Measurements from ENCODE around the gene PRPF38A. TPM values are rescaled to one million over a fixed set of nuclear protein-coding genes. Genes with fewer than 3 reads are reported as not detected.

PRPF38A gene
- total and polyA plus RNA-seq, 7 donors, result 7.1 to 25.6 (median 16.2) TPM

GRCh38 chr1:52460694-52461093 is 56.3 kb downstream of the PRPF38A start:
- Histone ChIP-seq H3K27me3 (ENCODE audit: insufficient read depth in 3 of 3, low read length in 2 of 3) (no peaks in the 10 kb centered on the region), H3K4me1 (no peaks in the 10 kb centered on the region), H3K36me3 (ENCODE audit: insufficient read depth in 1 of 2, low read depth in 1 of 2) (peaks cover 0 to 53% of the 10 kb centered on the region in 2 donors), H3K9me3 (no peaks in the 10 kb centered on the region), H3K4me3 (no peak overlapping the region), H3K27ac (no peak overlapping the region)
- no peak for DNase-seq
- intact Hi-C loops (cut with DNase I), result loop anchor here in 1 of 2 donors (10.0 kb wide), 1 partner anchor 46 kb away; no protein-coding TSS in a partner anchor
- TF ChIP-seq CTCF (IDR thresholded peaks at IDR 0.05), result no peak
- ATAC-seq, result no peak
- 96 to 100% (median 100%) methylated on average over 1 of the region's 1 CpG for WGBS, 3 donors

- H3K4me3 ChIP-seq, result no peak overlapping the region
- no peak for TF ChIP-seq CTCF (IDR thresholded peaks at IDR 0.05)
- DNase-seq, result no peak
- H3K36me3 ChIP-seq (ENCODE audit: insufficient read depth in 1 of 2, low read depth in 1 of 2), result peaks cover 0 to 64% of the 10 kb centered on the region in 2 donors
- no peaks in the 10 kb centered on the region for H3K27me3 ChIP-seq (ENCODE audit: insufficient read depth in 3 of 3, low read length in 2 of 3)
- no peak for ATAC-seq
- H3K27ac ChIP-seq, result no peak overlapping the region
- 78 to 86% (median 83%) methylated on average over 1 of the region's 1 CpG for WGBS, 3 donors
- H3K9me3 ChIP-seq, result no peaks in the 10 kb centered on the region
- no peaks in the 10 kb centered on the region for H3K4me1 ChIP-seq
- intact Hi-C loops (cut with DNase I), result loop anchor here in 1 of 2 donors (10.0 kb wide), 1 partner anchor 47 kb away; no protein-coding TSS in a partner anchor
Observed at GRCh38 chr1:52461821-52462220, 57.4 kb downstream of the PRPF38A start.

GRCh38 chr1:52463891-52464290 is 59.5 kb downstream of the PRPF38A start:
- intact Hi-C loops (cut with DNase I), result loop anchor here in 1 of 2 donors (10.0 kb wide), 1 partner anchor 49 kb away; no protein-coding TSS in a partner anchor
- TF ChIP-seq CTCF (IDR thresholded peaks at IDR 0.05), result no peak
- no peak overlapping the region for H3K27ac ChIP-seq
- no peak for ATAC-seq
- peaks cover 0 to 69% of the 10 kb centered on the region in 2 donors for H3K36me3 ChIP-seq (ENCODE audit: insufficient read depth in 1 of 2, low read depth in 1 of 2)
- H3K9me3 ChIP-seq, result no peaks in the 10 kb centered on the region
- no peak overlapping the region for H3K4me3 ChIP-seq
- 95 to 98% (median 97%) methylated on average over 5 of the region's 5 CpGs for WGBS, 3 donors
- H3K27me3 ChIP-seq (ENCODE audit: insufficient read depth in 3 of 3, low read length in 2 of 3), result no peaks in the 10 kb centered on the region
- H3K4me1 ChIP-seq, result no peaks in the 10 kb centered on the region
- DNase-seq, result no peak

GRCh38 chr1:52469108-52469507 is 64.7 kb downstream of the PRPF38A start:
- DNase-seq, result no peak
- 95 to 97% (median 96%) methylated on average over 2 of the region's 2 CpGs for WGBS, 3 donors
- Histone ChIP-seq H3K4me3 (no peak overlapping the region), H3K4me1 (no peaks in the 10 kb centered on the region), H3K9me3 (no peaks in the 10 kb centered on the region), H3K36me3 (ENCODE audit: insufficient read depth in 1 of 2, low read depth in 1 of 2) (peaks cover 0 to 70% of the 10 kb centered on the region in 2 donors), H3K27me3 (ENCODE audit: insufficient read depth in 3 of 3, low read length in 2 of 3) (no peaks in the 10 kb centered on the region), H3K27ac (no peak overlapping the region)
- no peak for TF ChIP-seq CTCF (IDR thresholded peaks at IDR 0.05)
- no peak for ATAC-seq
- intact Hi-C loops (cut with DNase I), result loop anchor here in 1 of 2 donors (10.0 kb wide), 1 partner anchor 54 kb away; no protein-coding TSS in a partner anchor

Other genes with a start within 250 kb of the PRPF38A start
- 10 to 100 TPM; 30.3 to 47.8 (median 33.7) TPM for gene CC2D1B, start 38.4 kb upstream of the PRPF38A start, total RNA-seq
- 10 to 100 TPM; 21.9 to 32.9 (median 27.9) TPM for gene CC2D1B, start 38.4 kb upstream of the PRPF38A start, polyA plus RNA-seq
- under 1 TPM; 0.10 to 0.25 (median 0.19) TPM for gene ORC1, start 179 bp upstream of the PRPF38A start, total RNA-seq
- 1 to 10 TPM in 1 of 3 donors, under 1 TPM in 2; 0.17 to 6.0 (median 0.39) TPM for gene ORC1, start 179 bp upstream of the PRPF38A start, polyA plus RNA-seq
- gene TUT4, start 148.5 kb downstream of the PRPF38A start, total RNA-seq, result 10 to 100 TPM; 44.3 to 70.5 (median 54.6) TPM
- 10 to 100 TPM; 13.3 to 50.8 (median 38.2) TPM for gene TUT4, start 148.5 kb downstream of the PRPF38A start, polyA plus RNA-seq
- 10 to 100 TPM in 2 of 4 donors, 1 to 10 TPM in 2; 5.6 to 12.2 (median 10.2) TPM for gene GPX7, start 197.8 kb downstream of the PRPF38A start, total RNA-seq
- gene GPX7, start 197.8 kb downstream of the PRPF38A start, polyA plus RNA-seq, result 1 to 10 TPM; 3.6 to 7.9 (median 7.7) TPM
- 1 to 10 TPM in 1 of 4 donors, under 1 TPM in 3; 0.19 to 1.6 (median 0.45) TPM for gene SHISAL2A, start 228.6 kb downstream of the PRPF38A start, total RNA-seq
- gene SHISAL2A, start 228.6 kb downstream of the PRPF38A start, polyA plus RNA-seq, result under 1 TPM; 0.13 to 0.44 (median 0.25) TPM